ENCODE results near the gene POTEG.
"Not testable (repeated sequence)": the region's sequence is repeated elsewhere in the genome, so short reads cannot be mapped to it uniquely, and the experiment has no call there.

POTEG gene

GRCh38 chr14:19372813-19373500, 61.2 kb downstream of the POTEG start:
- not testable (repeated sequence) for H3K27ac ChIP-seq

DNA sequence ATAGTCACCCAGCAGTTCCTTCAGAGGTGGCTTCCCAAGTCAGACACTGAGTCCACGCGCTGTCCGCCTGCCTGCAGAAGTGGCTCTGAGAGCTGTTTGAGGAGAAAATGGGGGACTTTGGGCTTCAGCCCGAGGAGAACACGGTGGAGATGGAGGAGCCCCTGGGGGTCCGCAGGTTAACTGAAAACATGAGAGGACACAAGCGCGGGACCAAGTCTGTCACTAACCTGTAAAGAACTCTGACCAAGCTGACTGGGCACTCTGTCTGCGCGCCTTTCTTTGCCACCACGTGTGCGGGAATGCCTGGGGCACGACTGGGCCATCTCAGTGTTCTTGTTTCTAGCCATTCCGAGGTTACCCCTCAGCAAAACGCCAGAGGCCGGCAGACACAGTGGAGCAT, 62.4 kb downstream of the POTEG start:
- not testable (repeated sequence) for H3K27ac ChIP-seq

GRCh38 chr14:19362803-19363202, 71.3 kb downstream of the POTEG start:
- not testable (repeated sequence) for H3K27ac ChIP-seq

DNA sequence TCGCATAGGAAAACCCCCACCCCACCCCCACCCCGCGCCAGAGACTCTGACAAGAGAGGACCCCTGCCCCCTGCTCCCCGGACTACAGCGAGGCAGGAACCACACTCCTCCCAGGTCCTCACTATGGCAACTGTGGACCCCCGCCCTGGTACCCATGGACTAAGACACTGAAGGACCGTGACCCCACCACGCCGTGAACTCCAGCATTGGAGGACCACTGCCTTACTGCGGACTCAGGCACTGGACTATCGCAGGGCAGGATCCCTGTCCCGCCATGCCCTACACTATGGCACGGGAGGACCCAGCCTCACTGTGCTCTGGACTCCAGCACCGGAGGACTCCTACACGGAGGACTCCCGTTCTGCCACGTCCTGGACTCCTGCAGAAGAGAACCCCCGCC, 71.8 kb downstream of the POTEG start:
- not testable (repeated sequence) for H3K27ac ChIP-seq

GRCh38 chr14:19361636-19362253, 72.4 kb downstream of the POTEG start:
- H3K27ac ChIP-seq: not testable (repeated sequence)

- H3K27ac ChIP-seq: not testable (repeated sequence)
These were observed 73.1 kb downstream of the POTEG start for GRCh38 chr14:19360937-19361635.
